B cell (primary cell): ENCODE measurements around the gene ANKRD2.

Source experiments
- CTCF ChIP-seq: fragments of 200-600 bp; IDR thresholded peaks from one replicate; pipeline ENCODE4 v1.8.0; 2022; ENCODE audit warnings: antibody characterized with exemption, mild to moderate bottlenecking
- EZH2 ChIP-seq: IDR thresholded peaks from 2 replicates; pipeline ENCODE4 v1.6.1; 2012; ENCODE audit warnings: borderline replicate concordance, low read depth, mild to moderate bottlenecking, moderate library complexity, low read length; ENCODE audit not compliant: insufficient read depth, poor library complexity, severe bottlenecking

- TF ChIP-seq CTCF (no peak), EZH2 (no peak)
Measured at GRCh38 chr10:97563337-97563736, 9.2 kb upstream of the ANKRD2 start.
